HepG2 (cell line): ENCODE results near the gene ZCCHC7. TPM values are rescaled to one million over a fixed set of nuclear protein-coding genes. Genes with fewer than 3 reads are reported as not detected.

Experiments
- ATAC-seq: fragments of 200-7000 bp; cut with Tn5 transposase; 3 replicates; pipeline ENCODE4 v1.9.1; 2020; ENCODE audit warnings: mild to moderate bottlenecking, moderate library complexity
- BruUV-seq: library from RNA; stranded (reverse); fragments of 400-500 nt; replicated peaks from 2 replicates; lab custom pipeline; 2021; lab: Mats Ljungman, UMichigan
- CTCF ChIA-PET: fragments of 300-600 bp; formaldehyde crosslinking; extraction: SDS; loops from one replicate; lab custom pipeline; 2021; ENCODE audit warnings: low total read pairs, inconsistent platforms, low intra/inter-chr PET ratio; lab: Yijun Ruan, JAX
- POLR2A ChIA-PET: fragments of 350-600 bp; sonication (Branson Sonifier 250); formaldehyde crosslinking; loops from one replicate; lab custom pipeline; 2020; ENCODE audit warnings: antibody characterized with exemption, inconsistent platforms; lab: Yijun Ruan, JAX
- DNase-seq: peaks from one replicate; pipeline ENCODE4 v3.0.0-alpha.2; 2015; ENCODE audit warnings: low spot score
- FAIRE-seq: peaks from 3 replicates; lab custom pipeline; 2011; peaks lifted over from hg19 to GRCh38; lab: Jason Lieb, UNC
- H2AFZ ChIP-seq: one replicate; pipeline ENCODE4 v1.6.1; 2011; ENCODE audit warnings: low read length, inconsistent platforms
- H3K27ac ChIP-seq: fragments of 300-600 bp; 3 replicates; pipeline ENCODE4 v1.8.0; 2011; ENCODE audit warnings: mixed run types, mild to moderate bottlenecking, mixed read lengths, low read length, inconsistent platforms; ENCODE audit not compliant: insufficient read depth; ENCODE audit errors: extremely low read length
- H3K27me3 ChIP-seq, 2 experiments: fragments of 200-600 bp in 1 of 2; 2 replicates in 1 of 2; 3 replicates in 1 of 2; pipeline versions ENCODE4 v1.6.0 to v1.8.0; 2011; ENCODE audit warnings: low read length in 2 of 2, mild to moderate bottlenecking in 2 of 2, moderate library complexity in 2 of 2, inconsistent platforms in 1 of 2; ENCODE audit not compliant: insufficient read depth in 2 of 2, control insufficient read depth in 1 of 2
- H3K36me3 ChIP-seq, 2 experiments: fragments of 200-600 bp in 1 of 2; replicated peaks in 1 of 2; 2 replicates in 1 of 2; 3 replicates in 1 of 2; pipeline versions ENCODE4 v1.5.1 to v1.8.0; 2011; ENCODE audit warnings: low read length in 2 of 2, inconsistent platforms in 1 of 2; ENCODE audit not compliant: insufficient read depth in 2 of 2, control insufficient read depth in 1 of 2
- H3K4me1 ChIP-seq: 2 replicates; pipeline ENCODE4 v1.5.1; 2012; ENCODE audit warnings: low read length, inconsistent platforms; ENCODE audit not compliant: insufficient read depth
- H3K4me2 ChIP-seq: 2 replicates; pipeline ENCODE4 v1.6.0; 2011; ENCODE audit warnings: low read depth, low read length, inconsistent platforms
- H3K4me3 ChIP-seq, 3 experiments: fragments of 200-600 bp in 1 of 3; sonication (generic), shearing (Covaris generic) in 1 of 3; replicated peaks in 1 of 3; 2 replicates each; pipeline ENCODE4 v1.5.1; 2011 to 2016; ENCODE audit warnings: low read length in 3 of 3, inconsistent platforms in 2 of 3, low read depth in 2 of 3, mild to moderate bottlenecking in 2 of 3, control low read depth in 1 of 3, mixed read lengths in 1 of 3; ENCODE audit not compliant: insufficient read depth in 1 of 3
- H3K79me2 ChIP-seq: one replicate; pipeline ENCODE4 v1.6.1; 2011; ENCODE audit warnings: low read length, inconsistent platforms; ENCODE audit not compliant: insufficient read depth
- H3K9ac ChIP-seq: 2 replicates; pipeline ENCODE4 v1.6.0; 2011; ENCODE audit warnings: mild to moderate bottlenecking, low read depth, low read length, inconsistent platforms; ENCODE audit not compliant: insufficient read depth
- H3K9me3 ChIP-seq: 2 replicates; pipeline ENCODE4 v1.5.1; 2012; ENCODE audit warnings: mild to moderate bottlenecking, low read length
- H4K20me1 ChIP-seq: 2 replicates; pipeline ENCODE4 v1.6.0; 2011; ENCODE audit warnings: inconsistent platforms, mild to moderate bottlenecking, low read length, moderate library complexity; ENCODE audit not compliant: insufficient read depth
- ATF7 ChIP-seq, 2 experiments: fragments of 450-650 bp in 1 of 2; sonication (generic) in 1 of 2; formaldehyde crosslinking in 1 of 2; IDR thresholded peaks; 2 replicates each; pipeline versions ENCODE4 v1.4.0 to v1.6.1; 2016 to 2020; ENCODE audit warnings: antibody characterized with exemption in 1 of 2, mild to moderate bottlenecking in 1 of 2, missing genetic modification reagents in 1 of 2
- CC2D1A ChIP-seq: sonication (generic); formaldehyde crosslinking; IDR thresholded peaks from 2 replicates; pipeline ENCODE4 v1.8.1; 2023; ENCODE audit warnings: mild to moderate bottlenecking, missing genetic modification reagents
- CHD4 ChIP-seq: fragments of 200-600 bp; sonication (generic); IDR thresholded peaks from 2 replicates; pipeline ENCODE4 v1.7.0; 2017; ENCODE audit warnings: mild to moderate bottlenecking, low read length, borderline replicate concordance
- CREB1 ChIP-seq, 2 experiments: fragments of 450-650 bp in 1 of 2; IDR thresholded peaks; 2 replicates each; pipeline ENCODE4 v1.6.1; 2016 to 2017; ENCODE audit warnings: control low read depth in 1 of 2, mild to moderate bottlenecking in 1 of 2, missing compliant biosample characterization in 1 of 2, missing genetic modification characterization in 1 of 2
- FOXA3 ChIP-seq: IDR thresholded peaks from 2 replicates; pipeline ENCODE4 v1.6.1; 2016; ENCODE audit warnings: missing genetic modification reagents, missing compliant biosample characterization
- GTF2F1 ChIP-seq: fragments of 150-350 bp; IDR thresholded peaks from 2 replicates; pipeline ENCODE4 v1.6.1; 2014; ENCODE audit warnings: low read length
- HES4 ChIP-seq: sonication (generic); formaldehyde crosslinking; IDR thresholded peaks from 2 replicates; pipeline ENCODE4 v1.9.0; 2021; ENCODE audit warnings: mild to moderate bottlenecking, missing genetic modification reagents, borderline replicate concordance
- ZNF644 ChIP-seq: IDR thresholded peaks from 2 replicates; pipeline ENCODE4 v1.6.1; 2016; ENCODE audit warnings: low read depth
- WGBS: methylation state at CpG from one replicate; pipeline ENCODE4 v1.1.6; 2017; ENCODE audit warnings: low lambda C conversion rate; 5-methylcytosine and 5-hydroxymethylcytosine counted together
- in situ Hi-C: cut with HindIII; loops from 2 replicates; pipeline ENCODE4 v1.10.0; 2017; ENCODE audit warnings: low pct_unique_long_range_greater_than_20kb; ENCODE audit not compliant: extremely low pct_ligation_motif_present
- intact Hi-C: fragments of 100-400 bp; cut with micrococcal nuclease; formaldehyde crosslinking; loops from one replicate; pipeline ENCODE4 v1.10.0; 2022; ENCODE audit not compliant: unreplicated experiment
- polyA plus RNA-seq, 8 experiments: library from polyadenylated mRNA; depleted of rRNA in 3 of 8; stranded (reverse) in 7 of 8; unstranded in 1 of 8; fragments of >200 nt; fragmentation: Illumina TruSeq in 4 of 8; extraction: Trizol in 4 of 8; gene quantifications; 2 replicates each; pipeline versions ENCODE4 v1.2.1 to v1.2.3, GENCODE V29; 2011 to 2016; ENCODE audit warnings: low read depth in 4 of 8, missing spikeins in 1 of 8, mixed read lengths in 1 of 8; ENCODE audit not compliant: insufficient read depth in 1 of 8
- total RNA-seq, 5 experiments: library from RNA; depleted of rRNA; stranded (reverse); fragments of >200 nt; fragmentation: Illumina TruSeq; extraction: Trizol; gene quantifications; 2 replicates each; pipeline ENCODE4 v1.2.3, GENCODE V29; 2016; ENCODE audit warnings: low read depth in 1 of 5
- TF ChIP-seq, protein P1 (sequence below): sonication (generic); formaldehyde crosslinking; IDR thresholded peaks from 2 replicates; pipeline ENCODE4 v1.4.0; 2020; ENCODE audit warnings: low read depth, mild to moderate bottlenecking, missing genetic modification reagents

ZCCHC7 gene
- total and polyA plus RNA-seq, 2 of the 13 experiments (the other 11 are each of a cell fraction or from before 2014, with no cell fraction given), result 13.6 to 19.3 TPM

DNA sequence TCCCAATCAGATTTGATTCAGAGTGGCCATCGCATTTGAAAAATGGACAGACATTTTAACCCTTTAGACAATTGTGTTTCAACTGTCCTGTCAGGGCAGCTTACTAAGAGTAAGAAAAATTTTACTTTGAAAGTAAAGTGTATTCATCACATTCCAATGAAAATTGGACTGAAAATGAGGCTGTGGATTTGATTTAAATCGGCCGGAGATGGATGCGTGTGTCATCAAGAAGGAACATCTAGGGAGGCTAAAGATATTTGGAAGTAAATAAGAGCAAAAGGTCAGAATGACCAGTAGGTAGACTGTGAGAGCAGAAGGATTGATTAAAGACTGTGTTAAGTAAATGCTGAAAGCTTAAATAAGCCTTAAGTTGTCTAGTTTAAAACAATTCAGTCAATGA, 1.5 kb downstream of the ZCCHC7 start (continued):
- TF ChIP-seq HES4 (CRISPR knock-in tag) (no peak), CC2D1A (CRISPR knock-in tag) (no peak), GTF2F1 (no peak), CHD4 (no peak), FOXA3 (CRISPR knock-in tag) (no peak), ZNF644 (CRISPR knock-in tag) (no peak)

DNA sequence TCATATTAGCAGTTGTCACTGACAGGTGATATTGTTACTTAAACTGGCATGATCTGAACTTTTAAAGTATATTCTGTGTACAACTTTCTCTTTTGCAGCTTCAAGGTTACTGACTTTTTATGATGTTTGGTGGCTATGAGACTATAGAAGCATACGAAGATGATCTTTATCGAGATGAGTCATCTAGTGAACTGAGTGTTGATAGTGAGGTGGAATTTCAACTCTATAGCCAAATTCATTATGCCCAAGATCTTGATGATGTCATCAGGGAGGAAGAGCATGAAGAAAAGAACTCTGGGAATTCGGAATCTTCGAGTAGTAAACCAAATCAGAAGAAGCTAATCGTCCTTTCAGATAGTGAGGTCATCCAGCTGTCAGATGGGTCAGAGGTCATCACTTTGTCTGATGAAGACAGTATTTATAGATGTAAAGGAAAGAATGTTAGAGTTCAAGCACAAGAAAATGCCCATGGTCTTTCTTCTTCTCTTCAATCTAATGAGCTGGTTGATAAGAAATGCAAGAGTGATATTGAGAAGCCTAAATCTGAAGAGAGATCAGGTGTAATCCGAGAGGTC, 5.9 kb downstream of the ZCCHC7 start:
- TF ChIP-seq, protein P1, sequence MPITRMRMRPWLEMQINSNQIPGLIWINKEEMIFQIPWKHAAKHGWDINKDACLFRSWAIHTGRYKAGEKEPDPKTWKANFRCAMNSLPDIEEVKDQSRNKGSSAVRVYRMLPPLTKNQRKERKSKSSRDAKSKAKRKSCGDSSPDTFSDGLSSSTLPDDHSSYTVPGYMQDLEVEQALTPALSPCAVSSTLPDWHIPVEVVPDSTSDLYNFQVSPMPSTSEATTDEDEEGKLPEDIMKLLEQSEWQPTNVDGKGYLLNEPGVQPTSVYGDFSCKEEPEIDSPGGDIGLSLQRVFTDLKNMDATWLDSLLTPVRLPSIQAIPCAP, result no peak
- TF ChIP-seq ATF7 (IDR thresholded peaks at IDR 0.05), result peak; percentile 95
- no peak for TF ChIP-seq ATF7 (CRISPR knock-in tag; IDR thresholded peaks at IDR 0.05)
- peak; percentile 86 for TF ChIP-seq CREB1 (IDR thresholded peaks at IDR 0.05)
- TF ChIP-seq CREB1 (CRISPR knock-in tag; IDR thresholded peaks at IDR 0.05), result no peak
- TF ChIP-seq, all 625 proteins: peak for 2
- no TSS peak for BruUV-seq
- H3K4me3 ChIP-seq, result no peak overlapping the region
- 0 out of 2 replicates have a peak, but pooled peaks cover 3% of the 10 kb centered on the region for H4K20me1 ChIP-seq
- H3K9ac ChIP-seq, result no peak overlapping the region
- ChIA-PET CTCF (no interaction called here), POLR2A (no interaction called here)
- no peaks in the 10 kb centered on the region for H3K27me3 ChIP-seq
- H3K79me2 ChIP-seq, result peaks cover 45% of the 10 kb centered on the region
- intact Hi-C loops (no loop called here), in situ Hi-C loops (no loop called here)
- H3K9me3 ChIP-seq, result no peaks in the 10 kb centered on the region
- peaks cover 7 to 21% of the 10 kb centered on the region in 2 experiments for H3K36me3 ChIP-seq
- no peak overlapping the region for H3K4me2 ChIP-seq
- WGBS, result 97% methylated on average over 6 of the region's 6 CpGs
- DNase-seq (no peak), ATAC-seq (no peak), FAIRE-seq (no peak)
- H3K4me1 ChIP-seq, result peaks cover 20% of the 10 kb centered on the region
- no peak overlapping the region for H3K27ac ChIP-seq
- H2AFZ ChIP-seq, result no peak overlapping the region
